NCI-H526 treated with DMSO at 0.1 percent for 48 hours (cell line): ENCODE data around the gene SLC44A4.

Experiments
- DNase-seq: peaks from one replicate; lab custom pipeline; 2025; lab: John Stamatoyannopoulos, UW

Gene SLC44A4

GRCh38 chr6:31901415-31901952 is 22.7 kb upstream of the SLC44A4 start:
- DNase-seq, result peak; percentile 9

- DNase-seq, result no peak
Measured at GRCh38 chr6:31900917-31901414, 22.2 kb upstream of the SLC44A4 start.

- no peak for DNase-seq
Measured at GRCh38 chr6:31899882-31900722, 21.3 kb upstream of the SLC44A4 start.

GRCh38 chr6:31899215-31899614 is 20.4 kb upstream of the SLC44A4 start:
- no peak for DNase-seq

- peak; percentile 30 for DNase-seq
Measured at GRCh38 chr6:31898383-31899011, 19.7 kb upstream of the SLC44A4 start.

- peak; percentile 76 for DNase-seq
Measured at GRCh38 chr6:31897612-31898382, 19.0 kb upstream of the SLC44A4 start, which contains the start of gene EHMT2. Gene EHMT2, minus strand, starts transcription at chr6:31897698. Its CDS starts 21 bp downstream, at chr6:31897677.

- DNase-seq, result no peak
Measured at GRCh38 chr6:31896856-31897611, 18.2 kb upstream of the SLC44A4 start.

GRCh38 chr6:31896493-31896855 is 17.7 kb upstream of the SLC44A4 start:
- no peak for DNase-seq

GRCh38 chr6:31892821-31893220 is 14.0 kb upstream of the SLC44A4 start:
- no peak for DNase-seq

GRCh38 chr6:31889331-31889972 is 10.7 kb upstream of the SLC44A4 start:
- DNase-seq, result no peak

- DNase-seq, result no peak
Measured at GRCh38 chr6:31888276-31889258, 9.8 kb upstream of the SLC44A4 start.

- DNase-seq, result no peak
Measured at GRCh38 chr6:31887173-31888007, 8.6 kb upstream of the SLC44A4 start.

GRCh38 chr6:31886541-31886991 is 7.8 kb upstream of the SLC44A4 start:
- no peak for DNase-seq

- DNase-seq, result no peak
Measured at GRCh38 chr6:31884528-31885035, 5.8 kb upstream of the SLC44A4 start.

- DNase-seq, result no peak
Measured at GRCh38 chr6:31883676-31884075, 4.9 kb upstream of the SLC44A4 start.

- no peak for DNase-seq
Measured at GRCh38 chr6:31882344-31882743, 3.5 kb upstream of the SLC44A4 start.

GRCh38 chr6:31881136-31881859 is 2.5 kb upstream of the SLC44A4 start:
- no peak for DNase-seq

- no peak for DNase-seq
Measured at GRCh38 chr6:31880616-31881015, 1.8 kb upstream of the SLC44A4 start.
